CD4-positive, alpha-beta T cell treated with Interleukin-15 for 4 hours (primary cell): ENCODE data around the gene BBX.
"Not testable (repeated sequence)": the region's sequence is repeated elsewhere in the genome, so short reads cannot be mapped to it uniquely, and the experiment has no call there.

Experiments
- DNase-seq: peaks from one replicate; pipeline ENCODE4 v3.0.0-alpha.2; 2020; ENCODE audit warnings: low spot score

The BBX gene

DNA sequence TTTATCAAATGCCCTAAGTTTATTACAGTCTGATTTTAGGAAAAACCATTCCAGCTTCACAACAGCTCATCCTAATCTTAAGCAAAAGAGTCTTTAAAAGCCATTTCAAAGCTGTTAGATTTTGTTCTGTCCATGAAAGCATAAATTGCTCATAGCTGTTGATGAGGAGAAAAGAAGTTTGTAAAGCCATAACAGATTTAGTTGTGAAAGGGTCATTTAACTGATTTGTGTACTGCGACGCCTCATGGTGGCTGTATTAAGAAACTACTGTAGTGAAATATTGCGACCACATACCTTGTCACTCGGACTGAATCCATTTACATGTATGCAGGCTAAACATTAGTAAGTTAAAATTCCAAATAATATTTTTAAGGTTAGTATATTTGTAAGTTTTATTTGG lies 20.9 kb downstream of the BBX start:
- DNase-seq, result peak; percentile 9

DNA sequence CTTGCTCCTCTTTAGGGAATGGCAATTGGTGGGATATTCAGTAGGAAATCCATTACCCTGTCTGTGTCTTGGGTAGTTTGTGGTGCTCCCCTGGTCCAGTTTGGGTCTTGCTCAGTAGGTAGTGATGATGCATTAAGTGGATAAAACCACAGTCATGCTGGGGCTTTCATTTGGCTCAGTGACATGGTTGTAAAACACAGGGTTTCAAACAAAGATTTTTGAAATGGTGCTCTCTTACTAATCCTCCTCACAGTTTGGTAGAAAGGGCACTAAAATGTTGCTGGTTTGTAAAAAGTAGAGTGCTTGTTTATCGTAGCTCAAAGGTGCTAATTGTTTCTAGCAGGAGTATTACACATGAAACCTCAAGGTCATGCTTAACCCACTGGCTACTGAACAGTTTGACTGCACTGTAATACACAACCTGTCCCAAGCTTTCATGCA lies 22.9 kb downstream of the BBX start:
- no peak for DNase-seq

DNA sequence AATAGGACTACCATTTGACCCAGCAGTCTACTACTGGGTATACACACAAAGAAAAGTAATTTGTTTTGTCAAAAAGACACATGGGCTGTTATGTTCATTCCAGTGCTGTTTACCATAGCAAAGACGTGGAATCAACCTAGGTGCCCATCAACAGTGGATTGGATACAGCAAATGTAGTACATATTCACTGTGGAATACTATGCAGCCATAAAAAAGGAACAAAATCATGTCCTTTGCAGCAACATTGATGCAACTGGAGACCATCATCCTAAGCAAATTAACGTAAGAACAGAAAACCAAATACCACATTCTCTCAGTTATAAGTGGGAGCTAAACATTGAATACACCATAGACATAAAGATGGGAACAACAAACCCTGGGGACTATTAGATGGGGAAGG lies 25.8 kb downstream of the BBX start:
- no peak for DNase-seq

DNA sequence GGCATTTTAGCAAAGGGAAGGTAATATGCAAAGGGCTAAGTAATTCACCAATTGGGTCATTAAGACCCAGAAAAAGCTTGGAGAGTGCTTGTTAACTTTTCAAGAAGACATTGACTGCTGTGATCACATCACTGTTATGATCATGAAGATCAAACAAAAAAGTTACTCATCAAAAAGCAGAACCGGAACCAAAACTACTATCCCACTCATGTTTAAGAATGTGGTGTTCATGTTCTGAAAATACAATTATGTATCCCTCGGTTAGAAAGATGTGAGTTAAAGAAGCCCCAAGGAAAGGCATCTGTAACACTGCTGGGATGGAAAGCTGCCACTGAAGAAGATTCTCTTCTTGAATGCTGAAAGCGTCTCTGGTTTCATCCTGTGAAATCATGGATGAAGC lies 32.6 kb downstream of the BBX start:
- DNase-seq, result no peak

DNA sequence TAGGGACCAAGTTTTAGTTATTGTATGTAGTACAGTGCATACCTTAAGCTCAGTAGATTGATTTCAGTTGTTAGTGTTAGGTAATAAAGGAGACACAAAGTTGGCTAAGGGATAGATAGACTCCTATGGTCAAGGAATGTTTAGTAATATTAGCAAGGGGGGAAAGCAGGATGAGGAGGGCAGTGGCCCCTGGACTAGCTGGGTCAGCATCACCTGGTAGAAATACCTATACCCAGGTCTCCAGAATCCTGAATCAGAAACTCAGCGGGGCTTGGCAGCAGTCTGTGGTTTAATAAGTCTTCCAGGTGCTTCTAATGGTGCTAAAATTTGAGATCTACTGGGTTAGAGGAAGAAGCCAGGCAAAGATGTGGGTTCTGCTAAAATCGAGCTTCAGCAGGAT lies 35.0 kb downstream of the BBX start:
- DNase-seq, result no peak

DNA sequence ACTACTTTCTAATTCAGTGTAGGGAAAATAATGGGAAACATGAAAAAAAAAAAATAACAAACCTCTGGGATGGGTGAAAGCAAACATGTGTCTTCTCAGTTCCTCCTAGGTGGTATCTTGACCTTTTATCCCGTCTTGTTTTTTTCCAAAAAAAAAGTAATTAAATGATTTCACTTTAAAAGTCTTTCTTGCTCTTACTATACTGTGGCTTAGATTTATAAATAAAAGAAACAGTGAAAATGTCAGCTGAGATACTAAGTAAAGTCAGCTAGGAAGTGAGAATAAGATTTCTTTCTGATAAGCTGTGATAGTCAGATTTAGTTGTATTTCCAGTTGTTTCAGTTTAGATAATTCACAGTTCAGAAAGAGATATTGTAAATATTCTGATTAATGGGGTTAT lies 37.4 kb downstream of the BBX start:
- DNase-seq, result no peak

DNA sequence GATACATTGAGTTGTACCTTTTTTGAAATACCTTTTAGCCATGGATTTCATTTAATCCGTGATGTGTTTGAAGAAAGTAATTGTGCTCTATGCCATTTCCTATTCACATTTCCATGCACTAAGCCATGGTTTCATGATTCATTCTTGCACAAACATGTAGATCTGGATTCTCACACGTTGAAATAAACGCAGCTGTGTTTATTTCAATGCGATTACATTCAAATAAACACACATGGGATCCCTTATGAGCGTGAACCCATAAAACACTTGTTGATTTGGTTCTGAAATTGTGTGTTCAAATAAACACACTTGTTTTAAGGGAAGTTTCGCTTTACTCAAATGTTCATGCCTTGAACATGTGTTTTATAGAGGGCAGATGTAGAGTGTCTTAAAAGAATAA lies 39.2 kb downstream of the BBX start:
- no peak for DNase-seq

DNA sequence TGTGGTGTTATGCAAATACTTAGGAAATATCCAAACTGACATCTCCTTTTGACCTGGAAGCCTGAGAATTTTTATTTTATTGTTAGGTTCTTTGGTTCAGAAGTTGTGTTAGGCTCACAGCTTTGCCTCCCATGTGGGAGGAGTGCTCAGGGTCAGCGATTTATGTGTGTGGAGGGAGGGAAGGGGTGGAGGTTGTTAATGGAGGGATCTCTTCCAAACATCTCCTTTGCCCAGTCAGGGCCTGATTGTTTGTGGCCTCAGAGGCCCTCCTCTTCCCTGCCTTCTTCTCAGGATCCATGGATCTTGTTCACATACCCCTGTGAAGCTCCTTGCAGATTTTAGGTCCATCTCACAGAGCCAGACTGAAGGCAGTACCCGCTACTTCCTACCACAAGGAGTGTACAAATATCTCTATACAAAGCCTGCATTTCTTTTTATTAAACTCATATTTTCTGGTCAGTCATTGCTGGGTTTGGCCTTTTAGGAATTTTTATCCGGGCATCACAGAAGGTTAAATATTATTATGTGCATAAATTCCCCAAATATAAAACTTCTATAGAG lies 40.3 kb downstream of the BBX start:
- DNase-seq, result no peak

DNA sequence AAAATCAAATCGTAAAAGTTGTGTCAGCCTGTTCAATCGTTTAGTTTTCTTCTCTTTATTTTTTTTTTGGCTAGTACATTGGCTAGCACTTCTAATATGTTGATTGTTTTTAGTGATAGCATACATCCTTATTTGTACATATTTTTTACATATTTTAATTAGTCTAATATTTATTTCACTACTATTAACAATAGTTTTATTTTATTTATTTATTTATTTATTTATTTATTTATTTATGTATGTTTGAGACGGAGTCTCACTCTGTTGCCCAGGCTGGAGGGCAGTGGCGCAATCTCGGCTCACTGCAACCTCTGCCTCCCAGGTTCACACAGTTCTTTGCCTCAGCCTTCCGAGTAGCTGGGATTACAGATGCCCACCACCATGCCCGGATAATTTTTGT lies 42.5 kb downstream of the BBX start:
- DNase-seq, result not testable (repeated sequence)

DNA sequence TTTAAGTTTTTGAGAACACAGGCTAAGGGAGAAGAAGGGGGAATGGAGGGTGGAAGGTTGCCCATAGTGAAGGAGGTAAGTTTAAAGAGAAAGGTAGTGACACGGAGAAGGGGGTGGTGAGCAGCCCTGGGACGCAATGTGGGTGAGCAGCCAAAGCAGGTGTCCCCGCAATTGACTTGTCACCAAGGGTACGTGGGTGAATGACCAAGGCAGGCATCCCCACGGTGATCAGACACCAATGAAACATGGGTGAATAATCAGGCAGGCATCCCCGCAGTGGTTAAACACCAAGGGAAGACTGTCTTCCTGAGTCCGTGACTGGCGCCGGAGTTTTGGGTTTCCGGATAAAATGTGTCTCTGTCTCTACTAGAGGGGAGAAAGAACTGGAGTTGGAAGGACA lies 48.3 kb downstream of the BBX start:
- DNase-seq, result not testable (repeated sequence)

DNA sequence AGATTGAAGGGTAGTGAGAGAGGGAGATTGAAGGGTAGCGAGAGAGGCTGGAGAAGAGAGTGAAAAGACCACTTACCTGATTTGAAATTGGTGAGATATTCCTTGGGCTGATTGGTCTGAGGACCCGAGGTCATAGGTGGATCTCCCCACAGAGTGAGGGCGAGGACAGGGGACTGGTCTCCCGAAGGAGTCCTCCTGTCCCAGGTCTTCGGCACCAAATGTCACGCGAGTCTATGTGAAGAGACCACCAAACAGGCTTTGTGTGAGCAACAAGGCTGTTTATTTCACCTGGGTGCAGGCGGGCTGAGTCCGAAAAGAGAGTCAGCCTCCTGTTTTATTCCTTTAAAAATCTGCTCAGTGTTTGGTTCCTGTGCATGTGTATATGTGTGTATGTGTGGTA lies 48.7 kb downstream of the BBX start:
- not testable (repeated sequence) for DNase-seq

DNA sequence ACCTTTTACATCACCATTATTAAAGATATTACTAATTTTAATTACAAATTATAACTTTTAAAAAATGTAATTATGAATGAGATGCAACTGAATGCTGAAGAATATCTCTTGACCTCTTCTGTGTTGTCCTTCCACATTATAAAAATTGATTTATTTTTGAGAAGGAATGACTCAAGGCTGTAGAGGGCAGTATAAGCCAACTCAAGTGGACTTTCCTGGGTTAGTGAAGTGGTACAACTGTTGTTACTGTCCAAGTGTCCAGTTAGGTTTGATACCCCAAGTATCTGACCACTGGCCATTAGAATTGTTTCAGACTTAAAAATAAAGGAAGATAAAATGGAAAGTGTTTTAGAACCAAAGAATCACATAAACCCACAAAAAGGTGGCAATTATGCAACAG lies 51.9 kb downstream of the BBX start:
- peak; percentile 7 for DNase-seq

DNA sequence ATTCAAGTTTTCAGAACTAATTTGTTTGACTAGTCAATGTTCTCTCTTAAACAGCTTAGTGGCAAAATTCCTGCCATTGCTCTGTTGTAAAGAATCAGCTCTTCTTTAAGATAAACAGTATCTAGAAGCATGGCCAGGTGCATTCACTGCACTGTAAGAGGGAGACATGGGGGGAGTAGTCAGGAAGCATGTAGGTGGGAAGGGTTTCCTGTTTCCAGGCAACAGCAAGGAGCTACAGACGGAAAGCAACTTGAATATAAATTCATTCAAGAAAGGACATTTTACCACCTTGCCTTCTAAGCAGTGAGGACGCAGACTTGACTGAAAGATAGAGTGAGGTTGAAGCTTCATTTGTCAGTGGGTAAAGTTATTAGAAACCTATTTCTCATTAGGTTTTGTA lies 55.3 kb downstream of the BBX start:
- no peak for DNase-seq

DNA sequence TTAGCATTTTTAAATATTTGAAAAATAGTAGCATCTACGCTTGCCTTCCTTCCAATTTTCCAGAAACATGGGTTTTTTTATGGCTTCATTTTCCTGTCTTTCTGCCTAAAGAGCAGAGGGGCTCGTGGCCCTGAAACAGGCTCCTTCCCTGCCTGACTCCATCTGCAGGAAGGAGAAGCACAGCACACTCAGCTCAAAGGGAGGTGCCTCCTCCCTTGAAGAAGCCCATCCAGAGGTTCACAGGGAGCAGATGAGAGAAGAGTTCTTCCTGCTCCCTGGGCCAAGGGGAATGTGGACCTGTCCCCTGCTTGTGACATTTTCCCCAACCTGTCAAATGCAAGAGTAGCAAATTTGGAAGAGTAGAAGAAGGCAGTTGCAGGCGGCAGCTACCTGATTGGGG lies 55.8 kb downstream of the BBX start:
- no peak for DNase-seq

DNA sequence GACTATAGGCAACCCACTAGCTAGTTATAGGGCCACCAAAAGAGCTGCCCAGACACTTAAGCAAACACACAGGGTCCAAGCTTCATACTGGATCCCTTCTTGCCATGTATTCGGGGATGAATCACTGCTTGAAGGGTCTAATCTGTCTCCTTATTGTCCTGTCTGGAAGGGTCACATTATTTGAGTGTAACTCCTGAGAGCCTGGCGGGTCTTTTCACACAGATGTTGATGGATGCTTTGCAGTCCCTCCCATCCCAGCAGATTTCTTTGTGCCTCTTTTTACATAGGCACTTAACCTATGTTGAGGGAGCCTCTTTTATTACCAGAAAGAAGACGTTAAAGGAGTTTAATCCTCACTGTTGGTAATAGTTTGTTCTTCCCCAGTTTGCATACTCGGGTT lies 56.6 kb downstream of the BBX start:
- DNase-seq, result no peak

DNA sequence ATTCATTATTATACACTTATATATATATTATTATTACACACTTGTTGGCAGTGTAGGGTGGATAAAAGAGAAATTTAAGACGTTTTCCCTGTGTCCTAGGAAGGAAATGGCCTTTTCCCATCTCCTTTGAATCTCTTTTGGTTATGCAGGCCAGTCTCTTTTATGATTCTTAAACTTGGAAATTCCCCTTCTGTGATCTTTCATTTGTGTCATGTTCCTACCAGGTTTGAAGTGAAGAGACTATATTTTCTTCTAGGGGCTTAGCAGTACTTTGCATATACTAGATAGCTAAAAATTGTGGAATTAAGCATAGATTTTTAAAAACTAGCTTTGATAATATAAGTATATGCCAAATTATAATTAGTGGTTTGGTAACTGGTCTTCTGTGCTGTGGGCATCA lies 58.5 kb downstream of the BBX start:
- DNase-seq, result no peak

DNA sequence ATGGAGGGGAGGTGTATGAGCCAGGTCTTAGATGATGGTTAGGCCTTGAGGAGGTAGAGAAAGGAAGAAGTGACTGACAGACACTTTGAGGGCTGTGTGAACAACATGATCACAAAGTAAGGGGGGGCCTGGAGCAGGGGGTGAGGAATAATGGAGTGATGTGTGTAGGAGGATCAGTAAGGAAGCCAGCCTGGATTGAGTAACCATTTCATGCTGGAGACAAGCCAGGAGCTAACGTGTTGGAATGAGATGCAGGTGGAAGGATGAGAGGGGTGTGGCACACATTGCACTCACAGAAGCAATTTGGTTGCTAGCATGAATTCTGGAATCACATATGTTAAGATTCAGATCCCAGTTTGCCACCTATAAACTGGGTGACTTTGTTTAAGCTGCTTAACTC lies 65.5 kb downstream of the BBX start:
- no peak for DNase-seq

DNA sequence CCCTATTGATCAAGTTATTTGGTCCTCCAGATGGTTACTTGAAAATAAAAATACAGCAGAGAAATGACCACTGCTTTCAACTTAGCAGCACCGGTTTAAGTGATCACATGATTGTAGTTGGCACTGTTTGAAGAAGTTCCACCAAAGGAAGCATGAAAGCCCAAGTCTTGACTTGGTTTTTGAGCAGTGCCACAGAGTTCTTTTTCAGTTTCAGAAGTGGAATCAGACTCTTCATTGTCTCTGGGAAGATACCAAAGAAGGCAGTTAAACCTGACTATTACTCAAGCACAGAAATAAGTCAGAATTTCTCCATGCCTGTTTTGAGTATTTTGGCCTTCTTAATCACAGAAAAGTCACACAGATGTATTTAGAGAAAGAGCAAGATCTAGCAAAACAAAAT lies 66.7 kb downstream of the BBX start:
- DNase-seq, result no peak

DNA sequence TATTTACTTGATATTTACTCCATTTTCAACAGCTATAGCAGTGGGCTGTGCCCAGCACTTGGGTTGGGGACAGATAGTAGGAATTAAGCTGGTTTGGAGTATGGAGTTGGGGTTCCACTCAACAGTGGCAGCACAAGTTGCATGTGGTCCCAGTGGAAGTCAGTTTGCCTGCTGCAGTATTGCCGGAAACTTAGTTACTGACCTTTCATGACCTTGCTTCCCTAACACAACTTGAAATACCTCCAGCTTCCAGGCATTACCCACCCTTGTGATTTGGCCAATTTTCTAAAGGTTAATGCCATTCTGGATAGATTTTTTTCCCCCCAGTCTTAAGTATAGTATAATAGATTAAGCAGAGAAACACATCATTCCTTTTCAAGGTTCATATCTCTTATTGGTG lies 68.0 kb downstream of the BBX start:
- no peak for DNase-seq

DNA sequence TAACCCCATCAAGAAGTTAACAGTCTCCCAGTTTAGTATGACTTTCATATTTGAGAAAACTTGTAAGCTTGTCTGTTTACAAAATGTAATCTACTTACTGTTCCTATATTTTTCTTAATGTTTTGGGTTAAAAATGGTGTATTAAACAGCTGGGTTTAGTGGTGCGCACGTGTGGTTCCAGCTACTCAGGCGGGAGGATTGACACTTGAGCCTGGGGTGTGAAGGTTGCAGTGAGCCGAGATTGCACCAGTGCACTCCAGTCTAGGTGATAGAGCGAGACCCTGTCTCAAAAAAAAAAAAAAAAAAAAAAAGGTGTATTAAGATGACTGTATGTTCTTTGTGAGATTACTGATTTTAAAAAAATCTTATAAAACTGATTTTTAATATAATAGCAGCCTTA lies 69.3 kb downstream of the BBX start:
- no peak for DNase-seq

DNA sequence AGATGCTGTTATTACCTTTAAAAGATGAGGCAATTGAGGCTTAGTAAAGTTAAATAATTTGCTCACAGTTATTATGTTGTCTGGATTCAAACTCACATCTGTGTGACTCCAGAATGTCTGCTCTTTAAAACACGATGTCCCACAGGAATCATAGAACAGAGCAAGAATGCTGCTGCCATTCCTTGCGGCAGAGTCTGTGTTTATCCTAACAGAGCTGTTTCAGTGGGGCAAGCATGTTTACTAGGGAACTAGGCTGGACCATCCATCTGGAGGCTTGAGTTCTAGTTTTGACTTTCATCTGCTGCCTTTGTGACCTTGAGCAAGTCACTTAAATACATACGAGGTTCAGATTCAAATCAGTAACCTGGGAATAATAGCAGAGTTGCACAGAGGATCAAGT lies 72.1 kb downstream of the BBX start:
- DNase-seq, result no peak

DNA sequence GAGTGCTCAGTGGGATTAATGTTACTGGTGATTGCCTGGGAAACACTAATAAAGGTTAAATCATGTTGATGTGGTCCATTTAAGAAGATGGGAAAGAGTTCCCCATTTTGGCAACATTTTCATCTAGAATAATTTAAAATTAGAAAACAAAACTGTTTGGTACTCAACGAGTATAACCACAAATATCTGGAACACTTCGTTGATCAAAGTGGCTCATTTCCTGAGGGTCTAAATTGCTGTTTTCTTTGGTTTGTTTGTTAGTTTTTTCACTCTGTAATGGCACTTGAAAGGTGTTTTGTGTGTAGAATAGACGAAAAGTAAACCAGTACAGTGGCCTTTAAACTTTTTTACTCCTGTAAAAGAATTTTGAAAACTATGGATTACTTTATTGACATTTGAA lies 73.9 kb downstream of the BBX start:
- no peak for DNase-seq

DNA sequence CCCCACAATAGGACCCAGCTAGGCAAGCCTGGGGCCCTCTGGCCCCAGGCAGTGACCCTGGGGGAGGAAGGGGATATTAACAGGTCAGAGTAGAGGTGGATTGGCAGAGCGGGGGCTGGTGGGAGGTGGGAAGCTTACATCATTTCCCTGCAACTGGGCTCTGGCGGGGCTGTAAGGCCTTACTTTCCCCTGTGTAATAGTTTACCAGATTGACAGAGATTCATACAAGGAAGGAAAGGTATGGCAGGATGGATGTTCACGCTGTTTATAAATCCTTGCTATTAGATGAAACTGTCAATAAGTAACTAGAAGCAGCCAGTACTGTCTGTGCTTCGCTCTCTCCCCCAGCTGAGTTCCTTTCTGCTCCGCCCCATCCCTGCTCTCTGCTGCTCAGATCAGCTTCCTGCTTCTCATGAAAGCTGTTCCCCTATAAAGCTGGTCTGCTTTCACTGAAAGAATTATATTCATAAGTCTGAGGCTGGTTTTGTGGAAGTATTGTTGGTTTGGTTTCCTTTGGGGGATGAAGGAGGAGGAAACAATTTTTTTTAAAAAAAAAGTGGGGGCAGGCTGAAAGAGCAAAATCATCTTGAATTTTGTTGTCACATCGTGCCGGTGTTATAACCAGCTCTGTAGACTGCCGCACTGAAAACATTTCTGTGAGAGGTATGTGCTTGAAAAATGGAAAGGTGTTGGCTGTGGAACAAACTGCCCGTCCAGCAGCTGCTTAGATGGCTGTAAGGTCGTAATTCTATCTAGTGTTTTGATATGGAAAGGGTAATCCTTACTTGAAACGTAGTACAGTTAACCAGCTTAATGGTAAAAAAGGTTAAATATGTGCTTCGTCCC lies 76.4 kb downstream of the BBX start:
- DNase-seq, result peak; percentile 44

DNA sequence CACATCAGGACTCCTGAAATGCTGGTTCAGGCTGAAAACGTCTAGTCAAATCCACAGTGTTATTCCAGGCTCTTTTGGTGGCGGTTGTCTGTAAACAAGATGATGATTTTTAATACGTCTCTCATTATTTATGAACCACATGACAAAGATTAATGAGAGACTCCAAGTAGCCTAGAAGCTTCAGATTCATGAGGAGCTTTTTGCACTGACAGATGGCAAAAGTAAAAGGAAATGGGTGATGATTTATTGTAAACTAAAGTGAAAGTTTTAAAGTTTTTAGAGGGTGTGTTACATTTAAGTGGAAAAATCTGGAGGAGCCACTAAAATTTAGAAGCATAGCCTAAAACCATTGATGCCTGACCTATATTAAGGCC lies 77.0 kb downstream of the BBX start:
- no peak for DNase-seq
